Measurements from ENCODE around the gene EIF2AK2.
A peak's percentile ranks its signal among the peaks of the same experiment; 100 is the strongest.

EIF2AK2 gene

DNA sequence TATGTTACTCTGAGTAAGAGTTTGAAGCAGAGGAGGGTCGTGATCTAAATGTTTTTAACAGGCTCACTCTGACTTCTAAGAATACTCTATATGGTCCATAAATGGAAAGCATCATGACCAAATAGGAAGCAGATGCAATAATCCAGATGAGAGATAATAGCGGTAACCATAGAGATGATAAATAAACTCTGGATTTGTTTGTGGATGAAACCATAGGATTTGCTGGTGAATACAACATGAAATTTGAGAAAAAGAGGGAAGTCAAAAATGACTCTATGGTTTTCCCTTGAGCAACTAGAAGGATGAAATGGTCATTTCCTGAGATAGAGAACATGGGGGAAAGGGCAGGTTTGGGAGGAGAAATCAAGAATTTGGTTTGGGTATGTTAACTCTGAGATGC is 76.5 kb downstream of the EIF2AK2 start:
- no peak overlapping the region for H3K27ac ChIP-seq (ENCODE audit: low read length)
- no peak overlapping the region for H3K4me3 ChIP-seq (ENCODE audit: low read depth in 1 of 2, low read length in 2 of 2)
- no peaks in the 10 kb centered on the region for H3K9me3 ChIP-seq (ENCODE audit: insufficient read depth, low read length, severe bottlenecking)
- H3K27me3 ChIP-seq (ENCODE audit: insufficient read depth, low read length, poor library complexity) = no peaks in the 10 kb centered on the region
- H3K4me2 ChIP-seq (ENCODE audit: insufficient read depth, low read length) = peak overlapping the region; percentile 20
- ATAC-seq (ENCODE audit: insufficient read depth, low read depth) (no peak), DNase-seq (no peak)
- H3K9ac ChIP-seq (ENCODE audit: low read depth, low read length) = no peak overlapping the region
- no peaks in the 10 kb centered on the region for H4K20me1 ChIP-seq (ENCODE audit: insufficient read depth, low read length)
- TF ChIP-seq CTCF (IDR thresholded peaks at IDR 0.05; ENCODE audit: borderline replicate concordance, extremely low read depth, low read length, poor library complexity, severe bottlenecking) (no peak), EZH2 (IDR thresholded peaks at IDR 0.05; ENCODE audit: borderline replicate concordance, low read depth, low read length, severe bottlenecking) (no peak)
- peaks cover 38% of the 10 kb centered on the region; the same call in 1 of the 2 replicates for H3K36me3 ChIP-seq (ENCODE audit: insufficient read depth, low read length)
- peaks cover 47% of the 10 kb centered on the region for H3K4me1 ChIP-seq (ENCODE audit: insufficient read depth, low read length)
- H3K79me2 ChIP-seq (ENCODE audit: insufficient read depth, low read length) = peaks cover 21% of the 10 kb centered on the region
- no peak overlapping the region for H2AFZ ChIP-seq (ENCODE audit: low read depth, low read length)

- Histone ChIP-seq H3K27ac (ENCODE audit: low read length) (no peak overlapping the region), H3K9ac (ENCODE audit: low read depth, low read length) (no peak overlapping the region), H4K20me1 (ENCODE audit: insufficient read depth, low read length) (no peaks in the 10 kb centered on the region), H3K4me1 (ENCODE audit: insufficient read depth, low read length) (no peaks in the 10 kb centered on the region), H3K4me3 (ENCODE audit: low read depth in 1 of 2, low read length in 2 of 2) (no peak overlapping the region), H3K4me2 (ENCODE audit: insufficient read depth, low read length) (no peak overlapping the region), H2AFZ (ENCODE audit: low read depth, low read length) (no peak overlapping the region), H3K79me2 (ENCODE audit: insufficient read depth, low read length) (no peaks in the 10 kb centered on the region), H3K9me3 (ENCODE audit: insufficient read depth, low read length, severe bottlenecking) (no peaks in the 10 kb centered on the region), H3K27me3 (ENCODE audit: insufficient read depth, low read length, poor library complexity) (no peaks in the 10 kb centered on the region), H3K36me3 (ENCODE audit: insufficient read depth, low read length) (peaks cover 53% of the 10 kb centered on the region)
- ATAC-seq (ENCODE audit: insufficient read depth, low read depth) (no peak), DNase-seq (no peak)
- TF ChIP-seq CTCF (IDR thresholded peaks at IDR 0.05; ENCODE audit: borderline replicate concordance, extremely low read depth, low read length, poor library complexity, severe bottlenecking) (no peak), EZH2 (IDR thresholded peaks at IDR 0.05; ENCODE audit: borderline replicate concordance, low read depth, low read length, severe bottlenecking) (no peak)
These were observed 85.8 kb downstream of the EIF2AK2 start for GRCh38 chr2:37070931-37071330.

DNA sequence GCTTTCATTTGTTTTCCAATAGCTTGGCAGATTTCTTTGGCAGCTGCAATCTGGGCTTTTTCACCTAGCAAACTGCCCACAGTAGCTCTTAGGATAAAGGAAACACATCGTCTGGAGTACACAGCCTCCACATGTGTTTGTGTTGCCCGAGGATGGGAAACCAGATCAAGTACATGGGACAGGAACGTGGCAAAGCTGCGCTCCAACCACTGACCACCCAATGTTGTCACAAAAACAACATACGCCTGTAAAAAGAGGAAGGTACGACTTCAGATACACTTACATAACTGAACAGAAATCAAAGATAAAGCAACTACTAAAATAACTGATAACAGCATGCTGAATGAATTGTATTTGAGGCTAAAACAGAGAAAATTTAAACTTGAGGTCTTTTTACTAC is 88.1 kb downstream of the EIF2AK2 start:
- H3K4me1 ChIP-seq (ENCODE audit: insufficient read depth, low read length) = no peaks in the 10 kb centered on the region
- no peaks in the 10 kb centered on the region for H3K9me3 ChIP-seq (ENCODE audit: insufficient read depth, low read length, severe bottlenecking)
- no peak for DNase-seq
- ATAC-seq (ENCODE audit: insufficient read depth, low read depth) = no peak
- no peak overlapping the region for H3K4me2 ChIP-seq (ENCODE audit: insufficient read depth, low read length)
- no peaks in the 10 kb centered on the region for H4K20me1 ChIP-seq (ENCODE audit: insufficient read depth, low read length)
- no peak overlapping the region for H3K4me3 ChIP-seq (ENCODE audit: low read depth in 1 of 2, low read length in 2 of 2)
- no peaks in the 10 kb centered on the region for H3K79me2 ChIP-seq (ENCODE audit: insufficient read depth, low read length)
- no peaks in the 10 kb centered on the region for H3K27me3 ChIP-seq (ENCODE audit: insufficient read depth, low read length, poor library complexity)
- H2AFZ ChIP-seq (ENCODE audit: low read depth, low read length) = no peak overlapping the region
- H3K9ac ChIP-seq (ENCODE audit: low read depth, low read length) = no peak overlapping the region
- H3K36me3 ChIP-seq (ENCODE audit: insufficient read depth, low read length) = peaks cover 61% of the 10 kb centered on the region
- H3K27ac ChIP-seq (ENCODE audit: low read length) = no peak overlapping the region
- TF ChIP-seq CTCF (IDR thresholded peaks at IDR 0.05; ENCODE audit: borderline replicate concordance, extremely low read depth, low read length, poor library complexity, severe bottlenecking) (no peak), EZH2 (IDR thresholded peaks at IDR 0.05; ENCODE audit: borderline replicate concordance, low read depth, low read length, severe bottlenecking) (no peak)

GRCh38 chr2:37061776-37062175 is 95.0 kb downstream of the EIF2AK2 start:
- Histone ChIP-seq H3K79me2 (ENCODE audit: insufficient read depth, low read length) (no peaks in the 10 kb centered on the region), H3K27ac (ENCODE audit: low read length) (no peak overlapping the region), H3K9me3 (ENCODE audit: insufficient read depth, low read length, severe bottlenecking) (no peaks in the 10 kb centered on the region), H3K36me3 (ENCODE audit: insufficient read depth, low read length) (peaks cover 66% of the 10 kb centered on the region), H3K4me1 (ENCODE audit: insufficient read depth, low read length) (no peaks in the 10 kb centered on the region), H4K20me1 (ENCODE audit: insufficient read depth, low read length) (no peaks in the 10 kb centered on the region), H3K27me3 (ENCODE audit: insufficient read depth, low read length, poor library complexity) (no peaks in the 10 kb centered on the region), H3K4me3 (ENCODE audit: low read depth in 1 of 2, low read length in 2 of 2) (no peak overlapping the region), H2AFZ (ENCODE audit: low read depth, low read length) (no peak overlapping the region), H3K4me2 (ENCODE audit: insufficient read depth, low read length) (no peak overlapping the region), H3K9ac (ENCODE audit: low read depth, low read length) (no peak overlapping the region)
- DNase-seq (no peak), ATAC-seq (ENCODE audit: insufficient read depth, low read depth) (no peak)
- TF ChIP-seq EZH2 (IDR thresholded peaks at IDR 0.05; ENCODE audit: borderline replicate concordance, low read depth, low read length, severe bottlenecking) = no peak
- no peak for TF ChIP-seq CTCF (IDR thresholded peaks at IDR 0.05; ENCODE audit: borderline replicate concordance, extremely low read depth, low read length, poor library complexity, severe bottlenecking)

Data from DND-41 (cell line).